GM18499 (cell line): ENCODE measurements around the gene ZNF582.
"Not testable (repeated sequence)": the region's sequence is repeated elsewhere in the genome, so short reads cannot be mapped to it uniquely, and the experiment has no call there.

Source experiments
- ATAC-seq: cut with Tn5 transposase; IDR thresholded peaks from one replicate; pipeline ENCODE4 v1.9.1; 2021; ENCODE audit warnings: moderate number of reproducible peaks; ENCODE audit not compliant: insufficient read depth, unreplicated experiment

The ZNF582 gene

GRCh38 chr19:56355517-56355916 lies 37.8 kb downstream of the ZNF582 start:
- no peak for ATAC-seq

- ATAC-seq = no peak
These were observed 42.1 kb downstream of the ZNF582 start for GRCh38 chr19:56351208-56351607.

GRCh38 chr19:56350416-56351045 lies 42.8 kb downstream of the ZNF582 start:
- ATAC-seq = no peak

- no peak for ATAC-seq
These were observed 45.0 kb downstream of the ZNF582 start for GRCh38 chr19:56348289-56348877.

GRCh38 chr19:56347163-56347778 lies 46.1 kb downstream of the ZNF582 start:
- ATAC-seq = no peak

GRCh38 chr19:56341948-56342347 lies 51.4 kb downstream of the ZNF582 start:
- ATAC-seq = no peak

- ATAC-seq = not testable (repeated sequence)
These were observed 54.3 kb downstream of the ZNF582 start for GRCh38 chr19:56339031-56339430.

GRCh38 chr19:56337077-56337476 lies 56.3 kb downstream of the ZNF582 start:
- ATAC-seq = not testable (repeated sequence)

GRCh38 chr19:56335371-56335770 lies 58.0 kb downstream of the ZNF582 start:
- not testable (repeated sequence) for ATAC-seq

GRCh38 chr19:56333506-56333905 lies 59.8 kb downstream of the ZNF582 start:
- ATAC-seq = no peak
